Measurements from ENCODE around the gene MAP3K6. TPM values are rescaled to one million over a fixed set of nuclear protein-coding genes. Genes with fewer than 3 reads are reported as not detected.

MAP3K6 gene
- total and polyA plus RNA-seq, 4 donors: 1.3 to 8.3 (median 4.0) TPM

- no peak overlapping the region for H3K4me3 ChIP-seq (ENCODE audit: low read depth in 1 of 3, low read length in 3 of 3)
- 94% methylated on average over 15 of the region's 15 CpGs for WGBS
- H3K9me3 ChIP-seq (ENCODE audit: control insufficient read depth in 4 of 4, low read length in 3 of 4): no peaks in the 10 kb centered on the region
- H3K4me1 ChIP-seq (ENCODE audit: control insufficient read depth in 4 of 4, insufficient read depth in 4 of 4, low read length in 3 of 4): peaks cover 0 to 20% (median 14%) of the 10 kb centered on the region in 4 donors
- no peak for DNase-seq (ENCODE audit: low spot score)
- H3K27me3 ChIP-seq (ENCODE audit: control insufficient read depth in 4 of 4, insufficient read depth in 4 of 4, low read length in 3 of 4): no peaks in the 10 kb centered on the region
- H3K36me3 ChIP-seq (ENCODE audit: control insufficient read depth in 4 of 4, insufficient read depth in 3 of 4, low read depth in 1 of 4, low read length in 3 of 4): peaks cover 0 to 11% (median 5%) of the 10 kb centered on the region in 4 donors
- H3K9ac ChIP-seq (ENCODE audit: low read depth in 1 of 2, low read length in 2 of 2): no peak overlapping the region
- H3K27ac ChIP-seq (ENCODE audit: low read depth in 1 of 2, low read length in 2 of 2): no peak overlapping the region
- TF ChIP-seq MAX (IDR thresholded peaks at IDR 0.05) (no peak), HNF4A (conservative IDR thresholded peaks at IDR 0.05) (no peak), FOXA1 (IDR thresholded peaks at IDR 0.05) (no peak), YY1 (IDR thresholded peaks at IDR 0.05) (no peak), EGR1 (IDR thresholded peaks at IDR 0.05; ENCODE audit: low read depth in 2 of 2) (no peak), RAD21 (IDR thresholded peaks at IDR 0.05) (no peak), NR2F2 (IDR thresholded peaks at IDR 0.05) (no peak), SP1 (IDR thresholded peaks at IDR 0.05) (no peak), JUND (IDR thresholded peaks at IDR 0.05) (no peak), CTCF (IDR thresholded peaks at IDR 0.05; ENCODE audit: low read depth, low read length, missing input control) (no peak), TAF1 (conservative IDR thresholded peaks at IDR 0.05) (no peak), REST (IDR thresholded peaks at IDR 0.05) (no peak), RXRA (IDR thresholded peaks at IDR 0.05) (no peak), FOXA2 (IDR thresholded peaks at IDR 0.05) (no peak), GABPA (IDR thresholded peaks at IDR 0.05 in 1 of 2, conservative IDR thresholded peaks at IDR 0.05 in 1 of 2) (no peak), HNF4G (IDR thresholded peaks at IDR 0.05) (no peak)
Observed at GRCh38 chr1:27325286-27325685, 41.5 kb downstream of the MAP3K6 start.

- H3K4me1 ChIP-seq (ENCODE audit: control insufficient read depth in 4 of 4, insufficient read depth in 4 of 4, low read length in 3 of 4): peaks cover 0 to 20% (median 13%) of the 10 kb centered on the region in 4 donors
- no peak for TF ChIP-seq YY1 (IDR thresholded peaks at IDR 0.05)
- no peak for TF ChIP-seq GABPA (IDR thresholded peaks at IDR 0.05 in 1 of 2, conservative IDR thresholded peaks at IDR 0.05 in 1 of 2)
- no peak for TF ChIP-seq HNF4G (IDR thresholded peaks at IDR 0.05)
- TF ChIP-seq FOXA1 (IDR thresholded peaks at IDR 0.05): no peak
- TF ChIP-seq FOXA2 (IDR thresholded peaks at IDR 0.05): no peak
- TF ChIP-seq ZBTB33 (IDR thresholded peaks at IDR 0.05): no peak
- no peak for TF ChIP-seq MAX (IDR thresholded peaks at IDR 0.05)
- 10% methylated on average over 10 of the region's 10 CpGs for WGBS
Observed at GRCh38 chr1:27322569-27323240, 44.1 kb downstream of the MAP3K6 start.

More at GRCh38 chr1:27322569-27323240, 44.1 kb downstream of the MAP3K6 start:
- H3K27ac ChIP-seq (ENCODE audit: low read depth in 1 of 2, low read length in 2 of 2): peak overlapping the region; percentile 73 to 88
- peak overlapping the region; percentile 74 to 99 (median 98) for H3K4me3 ChIP-seq (ENCODE audit: low read depth in 1 of 3, low read length in 3 of 3)
- peak overlapping the region; percentile 90 to 97 for H3K9ac ChIP-seq (ENCODE audit: low read depth in 1 of 2, low read length in 2 of 2)
- DNase-seq (ENCODE audit: low spot score): no peak
- H3K9me3 ChIP-seq (ENCODE audit: control insufficient read depth in 4 of 4, low read length in 3 of 4): no peaks in the 10 kb centered on the region
- H3K36me3 ChIP-seq (ENCODE audit: control insufficient read depth in 4 of 4, insufficient read depth in 3 of 4, low read depth in 1 of 4, low read length in 3 of 4): peaks cover 0 to 11% (median 5%) of the 10 kb centered on the region in 4 donors
- H3K27me3 ChIP-seq (ENCODE audit: control insufficient read depth in 4 of 4, insufficient read depth in 4 of 4, low read length in 3 of 4): no peaks in the 10 kb centered on the region

Data from liver (tissue), 9 donors.